Fibroblast of villous mesenchyme (primary cell): Measurements from ENCODE around the gene SLC24A3. TPM values are rescaled to one million over a fixed set of nuclear protein-coding genes. Genes with fewer than 3 reads are reported as not detected.
A peak's percentile ranks its signal among the peaks of the same experiment; 100 is the strongest.

ENCODE experiments used
- DNase-seq: peaks from one replicate; pipeline ENCODE4 v3.0.0-alpha.2; 2010; ENCODE audit warnings: low read depth
- H3K4me3 ChIP-seq: 2 replicates; pipeline ENCODE4 v1.5.1; 2011; ENCODE audit warnings: low read depth, mild to moderate bottlenecking, low read length
- CTCF ChIP-seq: IDR thresholded peaks from 2 replicates; pipeline ENCODE4 v1.5.1; 2012; ENCODE audit warnings: low read depth, mild to moderate bottlenecking, low read length; ENCODE audit not compliant: insufficient read depth
- total RNA-seq: library from RNA; depleted of rRNA; stranded (reverse); fragments of >200 nt; gene quantifications from 2 replicates; pipeline ENCODE4 v1.2.3, GENCODE V29; 2012

Gene SLC24A3
- total RNA-seq, 1 donor: 0.86 TPM

GRCh38 chr20:19275038-19275629, 62.7 kb downstream of the SLC24A3 start:
- no peak for DNase-seq
- TF ChIP-seq CTCF: no peak
- no peak overlapping the region for H3K4me3 ChIP-seq

DNA sequence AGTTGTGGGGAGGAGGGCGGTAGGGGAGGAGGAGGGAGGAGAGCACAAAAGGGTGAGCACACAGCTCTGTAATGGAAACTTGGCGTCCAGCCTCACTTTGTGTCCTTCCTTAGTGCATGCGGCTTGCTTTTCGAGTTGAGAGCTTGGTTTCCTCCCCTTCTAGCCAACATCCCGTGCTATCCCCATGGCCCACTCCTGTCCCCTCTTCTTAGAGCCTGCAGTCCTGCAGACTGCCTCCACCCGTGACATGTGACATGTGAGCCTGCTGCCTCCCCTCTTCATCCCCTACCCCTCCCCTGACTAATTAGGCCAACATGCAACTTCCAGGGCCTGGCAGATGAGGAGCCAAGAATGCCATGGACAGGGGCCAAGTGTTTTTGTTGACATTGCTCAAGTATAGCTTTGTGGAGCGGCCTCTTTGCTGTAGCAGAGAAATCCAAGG, 63.2 kb downstream of the SLC24A3 start:
- TF ChIP-seq CTCF: no peak
- no peak overlapping the region for H3K4me3 ChIP-seq
- DNase-seq: peak; percentile 69

DNA sequence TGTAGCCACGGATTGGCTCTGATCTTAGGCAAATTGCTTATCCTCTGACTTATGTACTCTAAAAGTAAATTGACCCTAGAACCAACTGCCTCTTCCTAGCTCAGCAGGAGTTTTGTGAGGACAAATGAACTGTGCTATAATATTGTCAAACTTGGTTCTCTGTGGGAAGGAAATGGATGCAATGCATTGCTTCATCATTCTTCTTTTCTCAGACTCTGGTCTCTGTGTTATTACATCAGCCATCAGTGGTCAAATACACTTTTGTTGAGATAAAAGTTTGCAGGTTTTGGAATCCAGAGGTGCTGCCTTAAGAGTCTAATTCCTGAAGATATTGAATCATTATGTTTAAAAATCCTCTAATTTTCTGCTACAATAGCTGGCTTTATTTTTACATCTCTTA, 64.9 kb downstream of the SLC24A3 start:
- TF ChIP-seq CTCF: no peak
- DNase-seq: no peak
- no peak overlapping the region for H3K4me3 ChIP-seq

GRCh38 chr20:19283490-19284025, 71.1 kb downstream of the SLC24A3 start:
- no peak for DNase-seq
- no peak overlapping the region for H3K4me3 ChIP-seq
- TF ChIP-seq CTCF: no peak

DNA sequence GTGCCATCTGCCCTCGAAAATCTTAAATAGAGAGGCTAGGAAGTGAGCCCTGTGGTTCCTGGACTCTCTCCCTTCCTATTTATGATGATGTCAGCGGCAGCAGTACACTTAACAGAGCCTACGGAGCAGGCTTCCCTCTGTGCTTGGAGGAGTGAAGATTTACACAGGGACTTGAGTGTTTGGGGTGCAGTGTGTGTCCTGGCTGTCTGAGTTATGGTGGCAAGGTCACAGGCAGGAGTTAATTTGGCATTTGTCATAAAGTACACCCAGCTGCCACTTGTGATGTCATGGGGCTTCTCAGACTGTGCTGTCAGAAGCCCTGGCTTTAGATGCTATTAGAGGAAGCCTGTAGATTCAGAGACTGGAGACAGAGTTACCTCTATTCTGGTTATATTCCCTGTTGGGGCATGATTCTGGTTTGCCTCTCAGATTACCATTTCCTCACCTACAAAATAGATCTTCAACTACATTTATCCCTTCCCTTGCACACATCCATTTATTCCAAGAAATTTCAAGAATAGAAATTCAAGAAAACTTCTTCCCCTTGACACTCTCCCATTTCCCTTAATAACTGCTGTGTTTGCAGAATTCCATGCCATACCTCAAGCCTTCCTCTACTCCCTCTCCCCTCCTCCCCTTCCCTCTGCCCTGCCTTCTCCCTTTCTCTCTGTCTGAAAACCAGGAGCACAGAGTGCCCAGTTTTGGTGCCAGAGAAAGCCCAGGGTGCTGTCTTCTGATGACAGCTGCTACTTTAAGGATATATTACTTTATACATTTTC, 72.1 kb downstream of the SLC24A3 start:
- no peak for DNase-seq
- no peak overlapping the region for H3K4me3 ChIP-seq
- no peak for TF ChIP-seq CTCF

GRCh38 chr20:19285436-19285835, 73.0 kb downstream of the SLC24A3 start:
- H3K4me3 ChIP-seq: no peak overlapping the region

More at GRCh38 chr20:19285436-19285835, 73.0 kb downstream of the SLC24A3 start:
- DNase-seq: no peak
- no peak for TF ChIP-seq CTCF
